CD4-positive, alpha-beta T cell treated with Interleukin-12 subunit alpha and Interleukin-12 subunit beta, for 1 hour (primary cell): ENCODE results near the gene LGMN.

Experiments
- DNase-seq: peaks from one replicate; pipeline ENCODE4 v3.0.0-alpha.2; 2020

Gene LGMN

DNA sequence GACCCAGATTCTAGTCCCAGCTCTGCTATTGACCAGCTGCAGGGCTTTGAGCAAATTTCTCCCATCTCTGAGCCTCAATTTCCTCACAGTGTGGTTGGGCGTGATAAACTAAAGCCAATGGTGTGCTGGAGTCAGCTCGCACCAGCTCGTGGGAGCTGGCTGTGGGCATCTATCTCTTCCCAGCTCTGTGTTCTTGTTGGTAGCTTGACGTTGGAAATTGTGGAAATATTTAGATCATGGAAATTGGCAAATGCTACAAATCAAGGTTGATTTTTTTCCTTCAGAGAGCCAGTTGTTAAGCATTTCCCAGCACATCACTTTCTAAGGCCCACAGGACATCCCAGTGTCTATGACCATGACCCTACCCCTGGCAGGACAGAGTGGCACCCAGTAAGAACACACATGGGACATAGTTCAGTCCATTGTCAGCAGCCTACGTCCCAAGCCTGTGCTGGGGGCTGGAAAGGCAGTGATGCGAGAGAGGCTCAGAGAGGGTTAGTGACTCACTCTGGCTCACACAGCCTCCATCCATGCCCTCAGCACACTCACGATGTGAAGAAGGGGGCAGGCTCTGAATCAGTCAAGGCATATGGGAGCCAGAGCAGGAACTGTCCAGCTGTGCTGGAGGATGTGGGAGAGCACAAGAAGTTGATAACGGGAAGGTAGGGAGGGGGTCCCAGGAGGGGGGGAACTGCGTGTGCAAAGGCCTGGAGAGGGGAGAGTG is 77.6 kb downstream of the LGMN start:
- DNase-seq, result no peak

GRCh38 chr14:92670160-92670559 is 78.3 kb downstream of the LGMN start:
- no peak for DNase-seq

- DNase-seq, result no peak
Measured at GRCh38 chr14:92668276-92668973, 80.0 kb downstream of the LGMN start.

- DNase-seq, result no peak
Measured at GRCh38 chr14:92666251-92666650, 82.2 kb downstream of the LGMN start.

DNA sequence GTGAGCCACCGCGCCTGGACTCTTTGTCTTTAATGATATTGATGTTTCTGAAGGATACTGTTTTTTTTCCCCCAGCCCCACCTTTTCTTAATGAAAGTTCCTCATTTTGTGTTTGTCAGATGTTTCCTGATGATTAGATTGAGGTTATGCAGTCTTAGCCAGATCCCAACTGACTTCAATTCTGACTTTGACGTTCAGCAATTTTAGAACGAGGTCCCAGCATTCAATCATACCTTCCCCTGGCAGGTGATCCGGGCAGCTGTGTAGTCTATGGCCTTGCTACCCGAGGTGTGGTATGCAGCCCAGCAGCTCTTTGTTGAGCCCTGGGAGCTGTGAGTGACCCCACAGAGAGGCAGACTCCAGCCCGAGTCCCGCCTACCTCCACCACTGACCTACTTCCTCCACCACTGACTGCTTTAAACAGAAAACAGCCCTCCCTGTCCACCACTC is 82.7 kb downstream of the LGMN start:
- DNase-seq, result no peak

DNA sequence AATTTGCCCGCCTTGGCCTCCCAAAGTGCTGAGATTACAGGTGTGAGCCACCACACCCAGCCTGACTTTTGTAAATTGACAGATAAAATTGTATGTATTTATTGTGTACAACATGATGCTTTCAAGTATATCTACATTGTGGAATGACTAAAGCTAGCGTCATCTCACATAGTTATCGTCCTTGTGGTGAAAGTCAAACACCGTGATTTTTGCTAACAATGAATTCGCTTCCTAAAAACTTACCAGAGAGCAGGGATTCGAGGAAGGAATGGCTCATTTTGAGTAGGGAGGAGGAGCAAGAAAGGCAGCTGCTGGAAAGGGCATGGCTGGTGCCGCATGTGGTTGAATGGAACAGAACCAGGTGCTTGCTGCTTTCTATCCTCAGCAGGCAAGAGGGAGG is 85.4 kb downstream of the LGMN start:
- no peak for DNase-seq

DNA sequence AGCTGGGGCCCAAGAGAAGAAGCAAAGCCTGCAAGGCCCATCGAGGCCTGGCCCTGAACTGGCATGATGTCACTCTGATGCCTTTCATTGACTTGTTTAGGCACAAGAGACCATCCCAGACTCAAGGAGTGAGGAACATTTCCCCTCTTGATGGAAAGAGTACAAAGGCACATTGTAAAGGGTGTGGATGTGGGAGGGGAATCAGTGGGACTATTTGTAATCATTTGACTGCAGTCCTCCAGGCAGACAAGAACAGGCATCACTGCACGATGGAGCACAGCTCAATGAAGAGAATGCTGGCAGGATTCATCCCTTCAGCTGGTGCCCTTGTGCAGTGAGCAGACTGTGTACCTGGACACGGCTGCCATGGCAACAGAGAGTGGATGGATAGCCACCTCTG is 87.9 kb downstream of the LGMN start:
- DNase-seq, result no peak

GRCh38 chr14:92659765-92660561 is 88.5 kb downstream of the LGMN start:
- no peak for DNase-seq

DNA sequence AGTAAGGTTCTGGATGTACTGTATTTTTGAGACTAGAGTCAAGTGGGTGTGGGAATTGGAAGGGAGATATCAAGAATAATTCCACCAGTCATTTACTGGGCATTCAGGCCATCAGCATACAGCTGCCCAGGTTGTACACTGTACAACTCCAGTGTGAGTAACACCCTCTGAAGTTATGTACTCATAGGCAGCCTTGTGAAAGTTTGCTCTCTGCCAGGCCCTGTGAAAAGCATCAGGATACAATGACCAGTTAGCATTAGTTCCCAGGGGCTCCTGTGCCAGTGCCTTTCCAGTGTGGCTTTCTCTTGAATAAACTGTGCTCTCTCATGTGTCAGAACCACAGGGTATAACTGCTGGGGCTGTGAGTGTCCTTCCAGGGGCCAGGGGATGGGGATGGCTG is 89.7 kb downstream of the LGMN start:
- DNase-seq, result no peak

GRCh38 chr14:92658160-92658559 is 90.3 kb downstream of the LGMN start:
- DNase-seq, result no peak

GRCh38 chr14:92657457-92658142 is 90.8 kb downstream of the LGMN start:
- DNase-seq, result no peak

- no peak for DNase-seq
Measured at GRCh38 chr14:92656306-92657081, 91.9 kb downstream of the LGMN start.

GRCh38 chr14:92655419-92656201 is 92.8 kb downstream of the LGMN start:
- DNase-seq, result no peak

GRCh38 chr14:92654239-92654901 is 94.1 kb downstream of the LGMN start:
- no peak for DNase-seq
